NCI-H510A (cell line): Measurements from ENCODE around the gene SYT6.
"Not testable (repeated sequence)": the region's sequence is repeated elsewhere in the genome, so short reads cannot be mapped to it uniquely, and the experiment has no call there.

Experiments used
- DNase-seq: peaks from one replicate; lab custom pipeline; 2025; lab: John Stamatoyannopoulos, UW

Gene SYT6

GRCh38 chr1:114072246-114072645 is 81.4 kb downstream of the SYT6 start:
- no peak for DNase-seq

- peak; percentile 72 for DNase-seq
Measured at GRCh38 chr1:114069762-114070161, 83.9 kb downstream of the SYT6 start.

GRCh38 chr1:114068684-114069083 is 85.0 kb downstream of the SYT6 start:
- DNase-seq: not testable (repeated sequence)

- DNase-seq: not testable (repeated sequence)
Measured at GRCh38 chr1:114065671-114066070, 88.0 kb downstream of the SYT6 start.

GRCh38 chr1:114063544-114063943 is 90.1 kb downstream of the SYT6 start:
- no peak for DNase-seq

- no peak for DNase-seq
Measured at GRCh38 chr1:114062477-114063099, 91.1 kb downstream of the SYT6 start.

- DNase-seq: no peak
Measured at GRCh38 chr1:114061121-114061830, 92.4 kb downstream of the SYT6 start.

GRCh38 chr1:114058236-114058635 is 95.4 kb downstream of the SYT6 start:
- not testable (repeated sequence) for DNase-seq

- DNase-seq: no peak
Measured at GRCh38 chr1:114054148-114054547, 99.5 kb downstream of the SYT6 start.

GRCh38 chr1:114048232-114048631 is 105.4 kb downstream of the SYT6 start:
- no peak for DNase-seq

- no peak for DNase-seq
Measured at GRCh38 chr1:114043548-114043947, 110.1 kb downstream of the SYT6 start.

- DNase-seq: no peak
Measured at GRCh38 chr1:114043054-114043453, 110.6 kb downstream of the SYT6 start.

GRCh38 chr1:114040273-114041015 is 113.2 kb downstream of the SYT6 start:
- no peak for DNase-seq
